SK-N-SH (cell line): Measurements from ENCODE around the gene TRAF1. TPM values are rescaled to one million over a fixed set of nuclear protein-coding genes. Genes with fewer than 3 reads are reported as not detected.

Experiments used
- CTCF ChIA-PET: fragments of 300-600, 350-600 bp; formaldehyde crosslinking; extraction: SDS; loops from one replicate; lab custom pipeline; 2021; lab: Yijun Ruan, JAX
- POLR2A ChIA-PET: fragments of 350-600 bp; sonication (Branson Sonifier 250); formaldehyde crosslinking; extraction: SDS; loops from one replicate; lab custom pipeline; 2020; ENCODE audit warnings: antibody characterized with exemption, inconsistent platforms; lab: Yijun Ruan, JAX
- DNase-seq: peaks from one replicate; pipeline ENCODE4 v3.0.0; 2012
- H2AFZ ChIP-seq: fragments of 200-600 bp; sonication (generic); 2 replicates; pipeline ENCODE4 v1.8.1; 2016; ENCODE audit warnings: antibody characterized with exemption, mild to moderate bottlenecking, low read depth
- H3F3A ChIP-seq: fragments of 200-600 bp; sonication (generic); replicated peaks from 2 replicates; pipeline ENCODE3; 2016; ENCODE audit warnings: antibody characterized with exemption, mild to moderate bottlenecking; ENCODE audit not compliant: insufficient read depth
- H3K27ac ChIP-seq, 2 experiments: fragments of 200-500 bp in 1 of 2; fragments of 200-600 bp in 1 of 2; sonication (Bioruptor generic) in 1 of 2; sonication (generic), shearing (Covaris generic) in 1 of 2; 2 replicates each; pipeline versions ENCODE4 v1.5.1 to v1.6.1; 2014 to 2016; ENCODE audit warnings: low read depth in 2 of 2, inconsistent platforms in 1 of 2, low read length in 1 of 2, mild to moderate bottlenecking in 1 of 2, mixed read lengths in 1 of 2
- H3K27me3 ChIP-seq: fragments of 200-600 bp; sonication (generic), shearing (Covaris generic); 2 replicates; pipeline ENCODE4 v1.6.1; 2016; ENCODE audit warnings: mixed run types; ENCODE audit not compliant: insufficient read depth
- H3K36me3 ChIP-seq, 2 experiments: fragments of 200-500 bp in 1 of 2; fragments of 200-600 bp in 1 of 2; sonication (Bioruptor generic) in 1 of 2; sonication (generic) in 1 of 2; replicated peaks in 1 of 2; 2 replicates each; pipeline versions ENCODE3 to v1.5.1; 2014 to 2016; ENCODE audit warnings: low read length in 1 of 2, mild to moderate bottlenecking in 1 of 2; ENCODE audit not compliant: insufficient read depth in 2 of 2, control insufficient read depth in 1 of 2
- H3K4me1 ChIP-seq, 2 experiments: fragments of 200-500 bp in 1 of 2; fragments of 200-600 bp in 1 of 2; sonication (Bioruptor generic) in 1 of 2; sonication (generic), shearing (Covaris generic) in 1 of 2; 2 replicates each; pipeline versions ENCODE4 v1.5.1 to v1.6.1; 2014 to 2016; ENCODE audit warnings: low read depth in 1 of 2, low read length in 1 of 2, mixed run types in 1 of 2; ENCODE audit not compliant: insufficient read depth in 2 of 2, control insufficient read depth in 1 of 2
- H3K4me2 ChIP-seq: fragments of 200-600 bp; sonication (generic), shearing (Covaris generic); 2 replicates; pipeline ENCODE4 v1.6.1; 2017; ENCODE audit warnings: mixed run types
- H3K4me3 ChIP-seq, 2 experiments: fragments of 200-500 bp in 1 of 2; fragments of 200-600 bp in 1 of 2; sonication (Bioruptor generic) in 1 of 2; sonication (generic), shearing (Covaris generic) in 1 of 2; 2 replicates each; pipeline versions ENCODE4 v1.5.1 to v1.8.1; 2014 to 2016; ENCODE audit warnings: low read depth in 2 of 2, inconsistent platforms in 1 of 2, low read length in 1 of 2, mild to moderate bottlenecking in 1 of 2, mixed read lengths in 1 of 2, moderate library complexity in 1 of 2
- H3K79me2 ChIP-seq: fragments of 200-600 bp; sonication (generic); 2 replicates; pipeline ENCODE4 v1.8.1; 2017; ENCODE audit warnings: mild to moderate bottlenecking; ENCODE audit not compliant: insufficient read depth
- H3K9ac ChIP-seq: fragments of 200-600 bp; sonication (generic); 2 replicates; pipeline ENCODE4 v1.6.1; 2017; ENCODE audit warnings: mixed run types
- H3K9me2 ChIP-seq: fragments of 200-600 bp; sonication (generic); 2 replicates; pipeline ENCODE4 v1.6.1; 2017; ENCODE audit warnings: mixed run types
- H3K9me3 ChIP-seq: fragments of 200-600 bp; sonication (generic); 2 replicates; pipeline ENCODE4 v1.6.1; 2017; ENCODE audit warnings: mixed run types, mild to moderate bottlenecking, moderate library complexity
- H4K20me1 ChIP-seq: fragments of 200-600 bp; sonication (generic); 2 replicates; pipeline ENCODE4 v1.6.1; 2017; ENCODE audit warnings: mild to moderate bottlenecking, mixed run types; ENCODE audit not compliant: insufficient read depth
- ELF1 ChIP-seq: IDR thresholded peaks from 2 replicates; pipeline ENCODE4 v1.4.0; 2012
- EP300 ChIP-seq, 2 experiments: IDR thresholded peaks; 2 replicates each; pipeline versions ENCODE4 v1.4.0 to v1.6.1; 2012; ENCODE audit warnings: borderline replicate concordance in 1 of 2, low read depth in 1 of 2, low read length in 1 of 2
- FOXM1 ChIP-seq: IDR thresholded peaks from 2 replicates; pipeline ENCODE4 v1.4.0; 2012; ENCODE audit warnings: low read depth, mild to moderate bottlenecking
- GATA2 ChIP-seq: sonication (generic); formaldehyde crosslinking; IDR thresholded peaks from 2 replicates; pipeline ENCODE4 v1.5.0; 2020; ENCODE audit warnings: mild to moderate bottlenecking, missing genetic modification reagents
- MXI1 ChIP-seq: IDR thresholded peaks from 2 replicates; pipeline ENCODE4 v1.6.1; 2012; ENCODE audit warnings: mild to moderate bottlenecking, low read depth, low read length, improper control_type of control experiment
- PBX3 ChIP-seq: IDR thresholded peaks from 2 replicates; pipeline ENCODE4; 2012
- POLR2AphosphoS5 ChIP-seq: IDR thresholded peaks from 2 replicates; pipeline ENCODE4 v1.6.1; 2012; ENCODE audit warnings: low read depth, low read length
- SMC3 ChIP-seq: IDR thresholded peaks from 2 replicates; pipeline ENCODE4 v1.6.1; 2012; ENCODE audit warnings: low read depth, low read length, improper control_type of control experiment
- USF1 ChIP-seq: IDR thresholded peaks from 2 replicates; pipeline ENCODE4 v1.4.0; 2012; ENCODE audit warnings: low read depth, borderline replicate concordance
- WGBS: methylation state at CpG from one replicate; pipeline ENCODE4 v1.1.6; 2017; ENCODE audit warnings: low lambda C conversion rate; 5-methylcytosine and 5-hydroxymethylcytosine counted together
- polyA plus RNA-seq, 3 experiments: library from polyadenylated mRNA; depleted of rRNA; stranded (reverse); fragments of >200 nt; gene quantifications; 2 replicates each; pipeline ENCODE4 v1.2.3, GENCODE V29; 2012

Gene TRAF1
- polyA plus RNA-seq, 1 of the 3 experiments (the other 2 are of a cell fraction) = 1.2 TPM

- POLR2A ChIA-PET = interaction anchor here (0.7 to 1.7 kb wide), 6 partner anchors 13 to 82 kb away, joined by 3 to 8 read pairs (median 4); partner anchors contain the start of gene FBXW2
- peaks cover 26% of the 10 kb centered on the region for H3K79me2 ChIP-seq
- peaks cover 5% of the 10 kb centered on the region for H3F3A ChIP-seq
- H3K27ac ChIP-seq = peak overlapping the region; percentile 86 to 90
- peak; percentile 36 for DNase-seq
- peaks cover 15 to 28% of the 10 kb centered on the region in 2 experiments; a peak in 3 of 4 replicates for H3K4me1 ChIP-seq
- no peaks in the 10 kb centered on the region for H3K27me3 ChIP-seq
- TF ChIP-seq USF1 (no peak), MXI1 (0 out of 2 replicates have a peak, but pooled peaks have one; percentile 5)
- CTCF ChIA-PET = interaction anchor here (0.6 to 3.3 kb wide), 5 partner anchors 45 to 420 kb away, joined by 3 to 12 read pairs (median 3); no protein-coding TSS in a partner anchor
- no peaks in the 10 kb centered on the region for H3K9me2 ChIP-seq
- H4K20me1 ChIP-seq = no peaks in the 10 kb centered on the region
- peak overlapping the region; percentile 65 to 74 for H3K4me3 ChIP-seq
- 35% methylated on average over 7 of the region's 7 CpGs for WGBS
- H3K9ac ChIP-seq = peak overlapping the region; percentile 99
- no peaks in the 10 kb centered on the region for H3K9me3 ChIP-seq
- H3K36me3 ChIP-seq = peaks cover 6 to 19% of the 10 kb centered on the region in 2 experiments
- H2AFZ ChIP-seq = peak overlapping the region; percentile 56; the same call in 1 of the 2 replicates
- H3K4me2 ChIP-seq = peak overlapping the region; percentile 94
Observed at GRCh38 chr9:120875643-120875953, 51.0 kb downstream of the TRAF1 start.

GRCh38 chr9:120875195-120875565 lies 51.4 kb downstream of the TRAF1 start:
- DNase-seq = peak; percentile 77
- peak overlapping the region; percentile 99; the same call in 1 of the 2 replicates for H3K9ac ChIP-seq
- peak overlapping the region in 1 of 2 experiments; percentile 74; a peak in 2 of 4 replicates for H3K4me3 ChIP-seq
- no peaks in the 10 kb centered on the region for H3K9me3 ChIP-seq
- H3K4me2 ChIP-seq = peak overlapping the region; percentile 94
- H3F3A ChIP-seq = peaks cover 5% of the 10 kb centered on the region
- H3K9me2 ChIP-seq = no peaks in the 10 kb centered on the region
- peak overlapping the region; percentile 86 to 90 for H3K27ac ChIP-seq
- no peaks in the 10 kb centered on the region for H3K27me3 ChIP-seq
- CTCF ChIA-PET = interaction anchor here (0.6 to 3.3 kb wide), 4 partner anchors 11 to 421 kb away, joined by 3 to 12 read pairs (median 6); no protein-coding TSS in a partner anchor
- H4K20me1 ChIP-seq = no peaks in the 10 kb centered on the region
- H3K79me2 ChIP-seq = peaks cover 26% of the 10 kb centered on the region
- POLR2A ChIA-PET = interaction anchor here (0.6 to 1.7 kb wide), 6 partner anchors 42 to 82 kb away, joined by 3 to 8 read pairs (median 4); partner anchors contain the start of gene FBXW2
- peaks cover 10 to 20% of the 10 kb centered on the region in 2 experiments for H3K36me3 ChIP-seq
- H2AFZ ChIP-seq = no peak overlapping the region
- 64% methylated on average over 4 of the region's 4 CpGs for WGBS
- TF ChIP-seq ELF1 = no peak
- no peak for TF ChIP-seq PBX3
- no peak for TF ChIP-seq POLR2AphosphoS5
- TF ChIP-seq GATA2 (CRISPR knock-in tag) = no peak
- peak; percentile 72 for TF ChIP-seq MXI1
- TF ChIP-seq FOXM1 = no peak
- no peak; a peak in 1 of 4 replicates for TF ChIP-seq EP300 (IDR thresholded peaks at IDR 0.05; ENCODE audit: borderline replicate concordance in 1 of 2, low read depth in 1 of 2, low read length in 1 of 2)
- no peak for TF ChIP-seq SMC3
- no peak for TF ChIP-seq USF1
- peaks cover 15 to 28% of the 10 kb centered on the region in 2 experiments; a peak in 3 of 4 replicates for H3K4me1 ChIP-seq
